HG02938 (cell line): ENCODE results near the gene KRT3.

Experiments used
- ATAC-seq: cut with Tn5 transposase; IDR thresholded peaks from one replicate; pipeline ENCODE4 v1.9.1; 2021; ENCODE audit warnings: mild to moderate bottlenecking, moderate library complexity; ENCODE audit not compliant: unreplicated experiment

KRT3 gene

GRCh38 chr12:52795694-52796428, at the start of gene KRT3:
Gene KRT3, minus strand, starts transcription at chr12:52796117. Its CDS starts 75 bp downstream, at chr12:52796042.
- no peak for ATAC-seq

- no peak for ATAC-seq
Measured at GRCh38 chr12:52844386-52844785, 48.5 kb upstream of the KRT3 start.

DNA sequence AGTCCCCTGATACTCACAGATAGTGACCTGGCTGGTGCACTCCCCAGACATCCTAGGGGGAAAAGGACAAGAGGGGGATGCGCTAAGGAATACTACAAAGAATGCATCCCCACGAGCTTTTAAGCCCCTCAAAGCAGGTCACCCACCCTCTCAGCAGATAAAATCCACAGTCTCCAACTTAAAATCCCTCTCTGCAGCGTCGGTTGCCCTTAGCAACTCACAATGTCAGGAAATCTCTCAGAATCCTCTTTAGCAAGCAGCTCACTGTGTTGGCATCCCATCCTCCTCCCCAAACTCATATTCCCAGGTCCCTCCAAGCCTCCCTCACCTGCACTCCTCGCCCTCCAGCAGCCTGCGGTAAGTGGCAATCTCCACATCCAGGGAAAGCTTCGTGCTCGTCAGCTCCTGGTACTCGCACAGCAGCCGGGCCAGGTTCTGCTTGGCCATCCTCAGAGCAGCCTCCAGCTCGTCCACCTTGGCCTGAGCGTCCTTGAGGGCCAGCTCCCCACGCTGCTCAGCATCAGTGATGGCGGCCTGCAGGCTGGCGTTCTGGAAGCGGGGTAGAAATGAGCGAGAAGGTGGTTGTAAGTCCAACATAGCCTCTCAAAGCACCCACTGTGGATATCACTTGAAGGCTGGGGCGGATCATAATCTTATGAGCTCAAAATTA, 43.7 kb upstream of the KRT3 start:
- ATAC-seq: no peak

GRCh38 chr12:52838609-52839435, 42.9 kb upstream of the KRT3 start:
- no peak for ATAC-seq

DNA sequence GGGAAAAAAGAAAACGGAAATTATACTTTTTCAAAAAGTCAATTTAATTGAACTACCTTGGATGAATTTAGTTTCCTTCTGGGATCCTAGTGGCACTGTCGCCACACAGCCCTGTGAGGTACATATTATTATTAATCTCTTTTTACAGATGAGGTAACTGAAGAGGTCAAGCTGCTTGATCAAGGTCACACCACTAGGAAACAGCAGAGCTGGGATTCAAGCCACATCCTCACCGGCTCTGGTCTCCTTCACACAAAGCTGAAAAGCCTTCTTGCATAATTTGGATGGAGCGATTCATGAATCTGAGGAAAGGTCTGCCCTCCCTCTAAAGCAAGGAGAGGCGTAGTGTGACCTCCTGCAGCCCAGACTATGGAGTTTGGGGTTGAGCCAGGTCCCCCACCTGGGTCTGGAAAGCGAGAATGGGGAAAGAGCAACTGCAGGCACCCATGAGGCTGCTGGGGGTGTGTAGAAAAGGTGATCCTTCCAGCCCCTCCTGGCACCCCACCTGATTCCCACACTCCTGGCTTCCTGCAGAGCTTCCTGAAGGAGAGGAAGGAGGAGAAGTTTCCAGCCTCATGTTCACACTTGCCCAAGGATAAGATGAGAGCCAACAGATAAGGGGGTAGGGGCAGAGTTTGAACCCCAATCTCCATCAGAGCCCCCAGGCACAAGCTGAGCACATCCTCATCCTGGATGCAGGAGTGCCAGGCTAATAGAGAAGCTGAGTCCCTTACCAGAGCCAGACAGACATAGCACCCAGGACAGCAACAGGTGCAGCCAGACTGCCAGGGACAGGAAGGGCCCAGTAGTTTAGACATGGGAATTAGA, 42.1 kb upstream of the KRT3 start:
- ATAC-seq: no peak

- no peak for ATAC-seq
Measured at GRCh38 chr12:52837413-52837741, 41.5 kb upstream of the KRT3 start.

DNA sequence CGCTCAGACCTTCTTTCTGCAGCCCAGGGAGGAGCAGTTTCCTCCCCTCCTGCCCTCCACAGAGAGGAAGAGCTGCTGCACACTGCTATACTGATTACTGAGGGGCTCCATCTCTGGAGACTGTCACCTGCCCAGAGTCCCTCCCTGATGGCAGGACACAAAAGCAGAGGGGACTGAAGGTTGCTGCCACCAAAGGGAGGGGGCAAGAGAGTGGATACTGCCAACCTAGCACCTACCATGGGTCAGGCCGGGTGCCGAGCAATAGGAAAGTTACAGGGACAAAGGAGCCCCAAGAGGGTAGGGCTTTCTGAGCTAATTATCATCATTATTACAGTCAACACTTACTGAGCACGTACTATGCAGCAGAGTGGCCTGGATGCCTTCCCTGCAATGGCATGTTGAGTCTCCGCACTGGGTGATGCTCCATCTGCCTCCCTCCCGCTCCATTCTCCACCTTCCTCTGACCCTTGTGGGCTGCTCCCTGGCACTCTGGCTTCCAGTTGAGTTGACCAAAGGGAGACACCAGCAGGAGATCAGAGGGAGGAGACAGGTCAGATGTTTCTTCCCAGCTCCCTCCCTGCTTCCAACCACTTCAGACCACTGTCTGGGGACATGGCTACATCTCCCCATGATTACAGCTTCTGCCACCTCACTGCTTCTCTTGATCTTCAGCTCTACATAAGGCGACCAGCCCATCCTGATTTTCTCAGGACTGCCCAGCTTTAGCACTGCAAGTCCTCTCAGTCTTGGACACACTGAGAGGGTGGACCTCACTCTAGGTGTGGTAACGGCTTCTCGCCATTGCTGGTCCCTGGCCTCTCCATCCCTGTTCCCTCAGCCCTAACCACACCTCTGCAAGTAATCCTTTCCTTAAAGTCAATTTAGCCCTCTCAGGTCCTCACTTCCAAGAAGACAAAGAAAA, 40.8 kb upstream of the KRT3 start:
- no peak for ATAC-seq

DNA sequence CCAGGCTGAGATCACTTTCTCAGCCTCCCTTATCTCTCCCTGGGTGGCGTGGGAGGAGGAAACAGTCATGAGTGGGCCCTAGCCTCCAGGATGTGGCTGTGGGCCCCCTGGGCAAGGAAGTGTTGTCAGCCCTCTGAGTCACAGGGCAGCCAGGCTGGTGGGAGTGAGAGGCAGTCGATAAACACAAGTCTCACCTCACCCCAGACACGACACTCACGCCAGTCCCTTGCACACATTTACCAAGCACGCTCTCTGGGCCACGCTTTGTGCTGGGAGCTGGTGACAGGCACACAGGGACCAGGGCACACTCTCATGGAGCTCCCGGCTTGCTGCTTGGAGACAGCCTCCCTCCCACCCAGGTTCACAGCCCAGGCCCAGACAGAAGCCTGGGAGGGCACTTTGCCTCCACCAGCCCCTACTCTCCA, 40.1 kb upstream of the KRT3 start:
- ATAC-seq: no peak

DNA sequence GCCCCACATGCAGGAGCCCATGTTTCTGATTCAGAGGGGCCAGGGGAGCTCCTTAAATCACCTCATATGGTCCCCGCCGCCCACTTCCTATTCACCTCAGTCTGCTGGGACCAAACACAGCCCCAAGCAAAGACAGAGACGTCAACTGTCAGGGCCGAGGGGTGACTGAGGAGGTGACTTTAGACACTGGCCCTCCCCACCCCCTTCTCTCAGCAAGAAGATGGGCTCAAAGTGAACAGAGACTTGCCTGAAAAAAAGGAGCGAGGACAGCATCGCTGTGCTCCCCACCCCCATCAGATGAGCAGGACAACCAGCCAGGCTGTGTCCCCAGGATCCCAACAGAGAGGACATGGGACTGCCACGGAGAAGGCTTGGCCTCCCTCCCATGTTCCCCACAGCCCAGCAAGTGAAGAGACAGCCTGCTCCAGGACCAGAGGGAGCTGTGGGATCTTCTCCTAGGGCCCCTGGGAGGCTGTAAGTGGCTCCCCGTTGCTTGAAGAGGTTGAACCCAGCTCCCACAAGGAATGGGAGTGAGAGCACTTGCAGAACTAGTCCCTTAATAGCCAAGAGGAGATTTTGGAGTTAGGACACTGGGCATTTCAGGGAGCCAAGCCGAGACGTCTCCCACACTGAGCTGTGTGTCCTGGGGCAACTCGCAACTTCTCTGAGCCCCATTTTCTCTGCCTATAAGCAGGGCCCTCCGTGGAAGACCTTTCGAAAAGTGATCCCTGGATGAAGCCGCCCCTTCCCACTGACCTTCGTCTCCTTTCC, 39.5 kb upstream of the KRT3 start:
- no peak for ATAC-seq

GRCh38 chr12:52834727-52835001, 38.7 kb upstream of the KRT3 start:
- ATAC-seq: no peak

GRCh38 chr12:52833922-52834726, 38.2 kb upstream of the KRT3 start, which contains the start of gene KRT79:
Gene KRT79, minus strand, starts transcription at chr12:52834311. Its CDS starts 51 bp downstream, at chr12:52834260.
- ATAC-seq: no peak

GRCh38 chr12:52832985-52833905, 37.3 kb upstream of the KRT3 start:
- ATAC-seq: no peak

DNA sequence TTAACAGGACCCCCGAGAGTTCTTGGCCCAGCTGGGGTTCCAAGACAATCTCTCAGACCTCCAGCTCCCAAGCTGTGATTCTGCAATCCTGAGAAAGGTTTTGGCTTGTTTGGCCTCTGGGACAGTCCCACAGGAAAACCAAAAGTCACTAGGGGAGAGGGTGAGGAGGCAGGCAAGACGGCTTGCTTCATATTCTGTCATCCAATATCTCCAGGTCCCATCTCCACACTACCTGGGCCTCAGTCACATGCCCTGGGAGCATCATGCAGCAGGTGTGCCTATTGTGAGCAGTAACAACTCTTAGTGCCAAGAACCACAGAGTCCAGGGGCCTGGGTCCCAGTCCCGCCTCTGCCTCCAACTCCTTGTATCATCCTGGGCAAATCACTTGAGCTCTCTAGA, 36.5 kb upstream of the KRT3 start:
- ATAC-seq: no peak

DNA sequence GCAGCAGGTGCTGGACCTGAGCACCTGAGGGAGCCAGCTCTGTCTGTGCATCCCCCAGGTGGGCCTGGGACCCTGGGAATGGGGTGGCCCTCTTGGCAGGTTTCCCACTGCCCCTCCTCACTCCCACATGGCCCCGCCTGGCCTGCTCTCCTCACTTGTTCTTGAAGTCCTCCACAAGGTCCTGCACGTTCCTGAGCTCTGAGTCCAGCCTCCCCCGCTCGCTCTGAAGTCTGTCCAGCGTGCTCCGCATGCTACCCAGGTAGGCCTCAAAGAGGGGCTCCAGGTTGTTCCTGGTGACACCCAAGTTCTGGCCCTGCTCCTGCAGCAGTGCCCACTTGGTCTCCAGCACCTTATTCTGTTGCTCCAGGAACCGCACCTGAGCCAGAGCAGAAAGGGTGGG, 35.3 kb upstream of the KRT3 start:
- ATAC-seq: no peak

- no peak for ATAC-seq
Measured at GRCh38 chr12:52829986-52830770, 34.3 kb upstream of the KRT3 start.

- no peak for ATAC-seq
Measured at GRCh38 chr12:52828591-52829021, 32.7 kb upstream of the KRT3 start.

- no peak for ATAC-seq
Measured at GRCh38 chr12:52828156-52828555, 32.2 kb upstream of the KRT3 start.
